NOMO-1 treated with dmso at 0.1 percent for 144 hours (cell line): ENCODE data around the gene PELI1.

ENCODE experiments used
- DNase-seq: peaks from one replicate; lab custom pipeline; 2025; ENCODE audit not compliant: unreplicated experiment; lab: John Stamatoyannopoulos, UW

Gene PELI1

GRCh38 chr2:64144057-64145013 lies at the start of gene PELI1:
PELI1 (minus strand) TSS chr2:64144420; CDS start chr2:64108310, 36,110 bp downstream.
- DNase-seq, result peak; percentile 81

GRCh38 chr2:64193491-64193890 lies 49.3 kb upstream of the PELI1 start:
- DNase-seq, result no peak

- no peak for DNase-seq
Observed at GRCh38 chr2:64192664-64193105, 48.5 kb upstream of the PELI1 start.

- DNase-seq, result peak; percentile 63
Observed at GRCh38 chr2:64192125-64192479, 47.9 kb upstream of the PELI1 start.

- no peak for DNase-seq
Observed at GRCh38 chr2:64189586-64189985, 45.4 kb upstream of the PELI1 start.

- DNase-seq, result no peak
Observed at GRCh38 chr2:64189167-64189566, 44.9 kb upstream of the PELI1 start.

GRCh38 chr2:64186699-64187605 lies 42.7 kb upstream of the PELI1 start:
- no peak for DNase-seq

GRCh38 chr2:64179582-64180321 lies 35.5 kb upstream of the PELI1 start:
- no peak for DNase-seq

GRCh38 chr2:64177315-64177714 lies 33.1 kb upstream of the PELI1 start:
- no peak for DNase-seq

- DNase-seq, result no peak
Observed at GRCh38 chr2:64175419-64176197, 31.4 kb upstream of the PELI1 start.

GRCh38 chr2:64173156-64174135 lies 29.2 kb upstream of the PELI1 start:
- no peak for DNase-seq

GRCh38 chr2:64168756-64169155 lies 24.5 kb upstream of the PELI1 start:
- DNase-seq, result no peak

GRCh38 chr2:64168201-64168600 lies 24.0 kb upstream of the PELI1 start:
- no peak for DNase-seq

- no peak for DNase-seq
Observed at GRCh38 chr2:64166637-64167420, 22.6 kb upstream of the PELI1 start.

- DNase-seq, result no peak
Observed at GRCh38 chr2:64166212-64166611, 22.0 kb upstream of the PELI1 start.

- DNase-seq, result no peak
Observed at GRCh38 chr2:64165706-64166105, 21.5 kb upstream of the PELI1 start.

- DNase-seq, result no peak
Observed at GRCh38 chr2:64164629-64165028, 20.4 kb upstream of the PELI1 start.

GRCh38 chr2:64162516-64162915 lies 18.3 kb upstream of the PELI1 start:
- DNase-seq, result no peak
